ENCODE data around the gene KCTD1.

DNA sequence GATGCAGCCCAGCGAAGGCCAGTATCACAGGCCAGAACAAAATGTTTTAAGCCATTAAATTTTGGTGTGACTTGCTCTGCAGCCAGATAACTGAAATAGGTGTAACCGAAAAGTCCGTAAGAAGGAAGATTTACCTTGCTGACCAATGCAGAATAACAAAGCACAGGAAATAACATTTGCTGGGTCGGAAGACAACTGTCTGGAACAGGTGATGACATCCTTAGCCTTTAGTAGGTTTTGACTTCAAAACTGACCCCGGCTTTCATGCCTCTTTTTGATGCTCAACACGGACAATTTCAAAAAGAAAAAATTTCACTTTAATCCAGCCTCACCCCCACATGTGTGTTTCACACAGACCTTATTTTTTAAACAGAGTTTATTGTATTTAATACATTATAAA, 93.7 kb downstream of the KCTD1 start:
- TF ChIP-seq CTCF (IDR thresholded peaks at IDR 0.05; ENCODE audit: borderline replicate concordance, extremely low read depth, low read length, poor library complexity, severe bottlenecking) (no peak), EZH2 (IDR thresholded peaks at IDR 0.05; ENCODE audit: borderline replicate concordance, low read depth, low read length, severe bottlenecking) (no peak)

Data from DND-41 (cell line).